NCI-H1436 (cell line): ENCODE measurements around the gene VPS33A.
"Not testable (repeated sequence)": the region's sequence is repeated elsewhere in the genome, so short reads cannot be mapped to it uniquely, and the experiment has no call there.

Source experiments
- DNase-seq: peaks from one replicate; lab custom pipeline; 2025; lab: John Stamatoyannopoulos, UW

Gene VPS33A

DNA sequence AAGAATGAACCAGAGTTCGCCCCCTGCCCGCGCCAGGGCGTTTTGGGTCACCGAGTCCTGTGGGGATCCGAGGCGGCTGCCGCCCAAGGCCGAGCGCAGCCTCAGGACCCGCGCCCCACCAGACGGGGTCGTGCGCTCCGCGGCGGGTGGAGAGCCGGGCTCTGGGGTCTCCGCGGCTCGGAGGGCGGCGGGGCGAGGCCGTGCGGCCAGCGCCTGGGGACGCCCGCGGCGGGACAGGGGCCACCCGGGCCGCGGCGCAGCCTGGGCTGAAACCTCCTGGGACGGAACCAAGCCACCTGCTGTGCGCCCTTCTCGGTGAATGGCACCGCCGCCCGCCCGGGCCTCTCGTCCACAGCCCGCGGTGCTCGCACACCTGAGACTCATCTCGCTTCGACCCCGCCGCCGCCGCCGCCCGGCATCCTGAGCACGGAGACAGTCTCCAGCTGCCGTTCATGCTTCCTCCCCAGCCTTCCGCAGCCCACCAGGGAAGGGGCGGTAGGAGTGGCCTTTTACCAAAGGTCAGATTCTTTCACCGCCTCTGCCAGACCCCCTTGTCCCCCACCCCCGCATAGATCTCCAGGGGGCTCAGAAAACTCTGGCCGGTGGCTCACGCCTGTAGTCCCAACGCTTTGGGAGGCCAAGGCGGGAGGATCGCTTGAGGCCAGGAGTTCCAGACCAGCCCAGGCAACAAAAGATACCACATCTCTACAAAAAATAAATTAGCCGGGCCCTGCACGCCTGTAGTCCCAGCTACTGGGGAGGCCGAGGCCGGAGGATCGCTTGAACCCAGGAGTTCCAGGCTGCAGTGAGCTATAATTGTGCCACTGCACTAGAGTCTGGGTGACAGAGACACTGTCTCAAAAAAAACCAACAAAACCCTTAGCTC lies 61.9 kb downstream of the VPS33A start:
- no peak for DNase-seq

DNA sequence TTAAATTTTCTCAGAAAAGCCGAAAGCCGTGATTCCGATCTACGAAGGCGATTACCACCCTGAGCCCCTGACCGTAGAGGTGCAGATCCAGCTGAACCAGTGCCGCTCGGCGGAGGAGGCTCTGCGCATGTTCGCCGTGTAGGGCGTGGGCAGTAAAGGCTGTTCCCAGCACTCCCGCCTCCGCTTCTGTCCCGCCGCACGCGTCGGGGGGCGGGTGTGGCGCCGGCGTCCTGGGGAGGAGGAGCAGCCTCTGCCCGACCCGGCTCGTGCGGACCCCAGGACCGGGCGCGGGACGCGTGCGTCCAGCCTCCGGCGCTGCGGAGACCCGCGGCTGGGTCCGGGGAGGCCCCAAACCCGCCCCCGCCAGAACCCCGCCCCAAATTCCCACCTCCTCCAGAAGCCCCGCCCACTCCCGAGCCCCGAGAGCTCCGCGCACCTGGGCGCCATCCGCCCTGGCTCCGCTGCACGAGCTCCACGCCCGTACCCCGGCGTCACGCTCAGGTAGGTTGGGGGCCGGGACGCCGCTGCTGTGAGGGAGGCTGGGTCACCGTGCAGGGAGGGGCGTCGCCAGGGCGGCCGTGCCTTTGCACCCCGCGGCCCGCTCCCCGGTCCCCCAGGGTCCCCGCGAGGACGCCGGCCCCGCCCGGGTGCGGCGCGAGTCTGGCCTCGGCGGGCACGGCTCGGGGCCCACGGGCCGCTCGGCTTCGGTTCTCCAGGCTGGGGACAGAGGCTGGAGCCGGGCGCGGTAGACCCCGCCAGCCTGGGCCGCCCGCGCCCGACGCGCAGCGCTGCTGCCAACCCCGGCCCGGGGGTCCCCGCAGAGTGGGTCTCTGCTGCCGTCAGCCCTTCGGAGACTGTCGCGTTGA lies 62.8 kb downstream of the VPS33A start, which contains the start of gene B3GNT4:
B3GNT4 (plus strand) TSS at position 409 of the 866 bp plus-strand sequence. CDS start 910 bp downstream, outside the sequence.
- DNase-seq: peak; percentile 70

DNA sequence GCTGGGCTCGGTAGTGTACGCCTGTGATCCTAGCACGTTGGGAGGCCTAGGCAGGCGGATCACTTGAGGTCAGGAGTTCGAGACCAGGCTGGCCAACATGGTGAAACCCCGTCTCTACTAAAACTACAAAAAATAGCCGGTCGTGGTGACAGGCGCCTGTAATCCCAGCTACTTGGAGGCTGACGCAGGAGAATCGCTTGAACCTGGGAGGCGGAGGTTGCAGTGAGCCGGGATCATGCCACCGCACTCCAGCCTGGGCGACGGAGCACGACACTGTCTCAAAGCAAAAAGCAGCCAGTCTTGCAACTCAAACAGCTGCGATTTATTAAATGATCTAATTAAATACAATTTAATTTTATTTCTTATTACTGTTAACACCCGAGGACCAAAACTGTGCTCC lies 63.5 kb downstream of the VPS33A start:
- not testable (repeated sequence) for DNase-seq

DNA sequence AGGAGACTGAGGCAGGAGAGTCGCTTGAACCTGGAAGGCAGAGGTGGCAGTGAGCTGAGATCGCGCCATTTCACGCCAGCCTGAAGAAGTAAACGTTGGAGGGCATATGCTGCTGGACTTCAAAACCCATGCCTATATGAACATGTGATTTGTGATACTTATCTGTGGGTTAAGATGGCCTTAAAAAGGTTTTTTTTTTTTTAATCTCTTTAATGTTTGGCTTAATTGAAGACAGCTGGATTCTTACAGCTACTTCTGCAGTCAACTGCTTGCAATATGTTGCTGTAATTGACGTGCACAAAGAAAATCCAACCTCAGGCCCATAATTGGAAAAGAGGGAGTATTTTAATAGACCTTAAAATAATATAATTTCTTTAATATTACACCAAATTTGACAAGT lies 64.3 kb downstream of the VPS33A start:
- DNase-seq: no peak

DNA sequence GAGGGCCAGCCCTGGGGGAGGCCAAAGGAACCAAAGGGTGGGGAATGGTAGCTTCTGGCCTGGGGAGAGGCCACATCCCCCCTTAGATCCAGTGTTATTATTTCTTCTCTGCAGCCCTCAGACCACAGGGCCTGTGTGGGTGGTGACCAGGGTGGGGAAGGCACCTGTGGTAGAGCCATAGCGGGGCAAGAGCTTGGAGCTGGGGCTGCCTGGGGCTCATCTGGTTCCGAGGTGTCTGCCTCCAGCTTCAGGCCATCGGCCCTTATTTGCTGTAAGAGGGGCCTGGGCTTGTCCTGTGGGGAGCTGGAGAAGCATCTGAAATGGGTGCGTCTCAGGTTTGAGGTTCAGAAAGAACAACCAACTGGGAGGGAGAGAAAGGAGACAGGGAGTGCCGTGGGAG lies 64.9 kb downstream of the VPS33A start:
- DNase-seq: no peak

DNA sequence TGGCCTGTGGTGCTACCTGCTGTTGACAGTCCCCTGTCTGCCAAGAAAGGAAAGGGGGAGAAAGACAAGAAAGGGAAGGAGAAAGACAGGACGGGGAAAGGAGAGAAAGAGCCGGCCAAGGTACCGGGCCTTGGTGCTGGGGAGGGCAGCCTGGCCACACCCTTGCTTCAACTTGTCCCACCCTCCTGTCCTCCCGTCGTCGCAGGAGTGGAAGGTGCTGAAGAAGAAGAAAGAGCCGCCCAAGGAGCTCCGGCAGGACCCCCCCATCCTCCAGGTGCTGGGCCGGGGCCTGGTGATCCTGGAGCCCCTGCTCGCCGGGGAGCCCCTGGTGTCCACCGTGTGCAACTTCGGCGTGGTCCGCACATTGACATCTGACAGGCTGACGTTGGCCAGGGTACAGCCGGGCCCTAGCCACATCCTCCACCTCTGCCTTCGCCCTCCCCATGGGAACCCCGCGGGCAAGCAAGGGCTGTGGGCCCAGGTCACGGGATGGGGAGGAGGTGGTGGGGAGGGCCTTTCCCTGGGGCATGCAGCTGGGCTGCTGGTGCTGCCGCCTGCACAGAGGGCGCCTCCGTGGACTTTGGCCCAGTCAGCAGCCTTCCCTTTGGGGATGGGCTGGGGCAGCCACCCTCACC lies 65.6 kb downstream of the VPS33A start:
- DNase-seq: no peak

DNA sequence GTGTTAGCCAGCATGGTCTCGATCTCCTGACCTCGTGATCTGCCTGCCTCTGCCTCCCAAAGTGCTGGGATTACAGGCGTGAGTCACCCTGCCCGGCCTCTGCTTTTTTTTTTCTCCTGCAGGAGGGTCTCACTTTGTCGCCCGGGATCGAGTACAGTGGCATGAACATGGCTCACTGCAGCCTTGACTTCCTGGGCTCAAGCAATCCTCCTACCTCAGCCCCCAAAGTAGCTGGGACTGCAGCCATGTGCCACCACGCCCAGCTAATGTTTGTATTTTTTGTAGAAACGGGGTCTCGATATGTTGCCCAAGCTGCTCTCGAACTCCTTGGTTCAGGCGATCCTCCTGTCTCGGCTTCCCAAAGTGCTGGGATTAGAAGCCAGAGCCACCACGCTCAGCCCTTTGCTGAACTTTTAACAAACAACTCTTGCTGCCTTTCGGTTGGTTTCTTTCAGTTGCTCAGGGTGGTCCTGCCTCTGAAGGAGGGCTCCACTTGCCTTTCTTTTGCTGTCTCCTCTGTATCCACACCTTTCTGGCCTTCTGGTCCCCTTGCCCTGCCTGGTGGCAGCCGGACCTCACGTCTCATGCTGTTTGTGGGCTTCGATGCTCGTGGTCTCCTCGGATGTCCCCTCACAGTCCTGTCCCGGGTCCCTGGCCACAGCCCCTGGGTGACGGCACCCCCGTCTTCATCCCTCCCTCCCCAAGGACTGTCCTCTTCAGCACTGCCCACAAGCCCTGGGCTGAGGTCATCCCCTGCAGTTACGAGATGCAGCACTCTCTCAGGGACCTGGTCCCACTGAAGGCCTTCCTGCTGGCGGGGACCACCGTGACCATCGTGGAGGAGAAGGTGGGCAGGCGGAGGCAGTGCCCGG lies 66.6 kb downstream of the VPS33A start:
- DNase-seq: no peak

DNA sequence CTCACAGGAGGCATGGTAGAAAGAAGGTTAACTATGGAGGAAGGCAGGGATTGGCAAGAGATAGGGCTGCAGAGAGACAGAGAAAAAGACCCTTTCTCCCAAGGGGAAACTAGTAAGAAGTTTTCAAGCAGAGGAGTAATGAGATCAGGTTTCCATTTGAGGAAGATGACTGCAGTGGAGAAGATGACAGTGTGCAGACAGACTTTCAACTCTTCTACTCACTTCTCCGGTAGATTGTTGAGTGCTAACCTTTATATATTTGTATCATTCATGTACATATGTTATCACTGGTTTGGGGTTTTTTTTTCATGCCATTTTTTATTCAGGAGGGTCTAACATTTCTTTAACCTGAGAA lies 68.7 kb downstream of the VPS33A start:
- DNase-seq: no peak

DNA sequence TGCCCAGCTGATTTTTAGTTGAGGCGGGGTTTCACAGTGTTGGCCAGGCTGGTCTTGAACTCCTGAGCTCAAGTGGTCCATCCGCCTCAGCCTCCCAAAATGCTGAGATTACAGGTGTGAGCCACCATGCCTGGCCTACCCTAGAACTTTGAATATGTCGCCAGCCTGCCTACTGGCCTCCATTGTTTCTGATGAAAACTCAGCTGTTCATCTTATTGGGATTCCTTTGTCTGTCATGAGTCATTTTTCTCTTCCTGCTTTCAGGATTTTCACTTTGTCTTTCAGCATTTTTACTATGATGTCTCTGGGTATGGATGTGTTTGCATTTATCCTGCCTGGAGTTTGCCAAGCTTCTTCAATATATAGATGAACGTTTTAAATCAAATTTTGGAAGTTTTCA lies 70.9 kb downstream of the VPS33A start:
- no peak for DNase-seq

DNA sequence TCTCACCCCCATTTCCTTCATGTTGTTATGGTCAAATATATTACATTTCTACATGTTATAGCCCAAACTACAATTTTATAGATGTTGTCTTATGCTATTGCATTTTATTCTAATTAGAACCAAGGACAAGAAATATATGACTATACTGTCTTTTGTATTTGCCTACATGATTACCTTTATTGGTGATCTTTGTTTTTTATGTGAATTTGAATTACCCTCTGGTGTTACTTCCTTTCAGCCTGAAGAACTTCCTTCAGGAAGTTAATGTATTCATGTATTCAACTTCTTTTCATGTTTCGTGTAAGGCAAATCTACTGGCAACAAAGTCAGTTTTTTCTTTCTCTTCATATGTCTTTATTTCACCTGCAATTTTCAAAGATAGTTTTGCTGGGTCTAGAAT lies 71.5 kb downstream of the VPS33A start:
- no peak for DNase-seq

DNA sequence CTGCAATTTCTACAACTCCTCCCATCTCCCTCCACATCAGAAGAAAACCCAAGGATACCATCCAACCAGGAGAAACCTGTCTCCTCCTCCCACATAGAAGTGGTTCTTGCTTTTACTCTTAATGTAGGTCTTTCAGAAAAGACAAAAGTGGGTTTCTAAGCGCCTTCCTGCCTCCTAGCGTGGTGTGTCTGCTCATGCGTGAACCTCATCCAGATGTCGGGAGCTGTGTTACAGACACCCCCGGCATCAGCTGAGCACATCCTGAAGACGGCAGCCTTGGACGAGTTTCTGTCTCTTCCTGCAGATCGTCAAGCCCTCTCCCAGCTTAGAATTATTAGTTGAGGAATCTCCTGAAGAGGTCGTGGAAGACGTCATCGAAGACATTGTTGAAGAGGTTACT lies 73.9 kb downstream of the VPS33A start:
- DNase-seq: no peak

DNA sequence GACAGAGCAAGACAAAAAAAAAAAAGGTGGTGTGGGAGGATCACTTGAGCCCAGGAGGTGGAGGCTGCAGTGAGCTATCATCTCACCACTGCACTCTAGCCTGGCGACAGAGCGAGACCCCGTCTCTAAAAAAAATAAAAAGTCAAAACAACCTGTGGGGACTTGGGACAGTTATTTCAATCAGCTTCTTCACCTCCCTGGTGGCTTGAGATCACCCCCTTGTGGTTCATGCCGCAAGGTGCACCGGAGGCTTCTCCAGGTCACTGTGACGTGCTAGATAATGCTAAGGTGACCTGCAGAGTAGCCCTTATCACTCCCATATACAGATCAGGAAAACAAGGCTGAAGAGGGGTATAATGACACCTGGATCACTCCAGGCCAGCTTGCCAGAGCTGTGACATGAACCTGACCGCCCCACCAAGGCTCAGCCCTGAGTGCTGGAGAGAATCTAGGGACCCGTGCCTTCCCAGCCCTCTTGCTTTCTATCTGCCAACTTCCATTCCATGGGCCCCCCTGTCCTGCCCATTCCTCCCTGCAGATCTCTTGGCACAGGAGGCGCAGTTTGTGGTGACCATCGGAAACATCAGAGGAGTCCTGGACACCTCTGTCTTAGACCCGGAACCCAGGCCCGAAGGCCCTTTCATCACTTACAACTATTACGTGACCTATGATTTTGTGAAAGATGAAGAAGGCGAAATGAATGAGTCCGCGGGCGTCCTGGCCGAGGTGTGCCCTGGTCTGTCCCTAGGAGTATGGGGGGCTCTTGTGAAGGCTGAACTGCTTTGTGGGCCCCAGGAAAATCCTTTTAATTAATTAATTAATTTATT lies 75.2 kb downstream of the VPS33A start:
- DNase-seq: peak; percentile 59

DNA sequence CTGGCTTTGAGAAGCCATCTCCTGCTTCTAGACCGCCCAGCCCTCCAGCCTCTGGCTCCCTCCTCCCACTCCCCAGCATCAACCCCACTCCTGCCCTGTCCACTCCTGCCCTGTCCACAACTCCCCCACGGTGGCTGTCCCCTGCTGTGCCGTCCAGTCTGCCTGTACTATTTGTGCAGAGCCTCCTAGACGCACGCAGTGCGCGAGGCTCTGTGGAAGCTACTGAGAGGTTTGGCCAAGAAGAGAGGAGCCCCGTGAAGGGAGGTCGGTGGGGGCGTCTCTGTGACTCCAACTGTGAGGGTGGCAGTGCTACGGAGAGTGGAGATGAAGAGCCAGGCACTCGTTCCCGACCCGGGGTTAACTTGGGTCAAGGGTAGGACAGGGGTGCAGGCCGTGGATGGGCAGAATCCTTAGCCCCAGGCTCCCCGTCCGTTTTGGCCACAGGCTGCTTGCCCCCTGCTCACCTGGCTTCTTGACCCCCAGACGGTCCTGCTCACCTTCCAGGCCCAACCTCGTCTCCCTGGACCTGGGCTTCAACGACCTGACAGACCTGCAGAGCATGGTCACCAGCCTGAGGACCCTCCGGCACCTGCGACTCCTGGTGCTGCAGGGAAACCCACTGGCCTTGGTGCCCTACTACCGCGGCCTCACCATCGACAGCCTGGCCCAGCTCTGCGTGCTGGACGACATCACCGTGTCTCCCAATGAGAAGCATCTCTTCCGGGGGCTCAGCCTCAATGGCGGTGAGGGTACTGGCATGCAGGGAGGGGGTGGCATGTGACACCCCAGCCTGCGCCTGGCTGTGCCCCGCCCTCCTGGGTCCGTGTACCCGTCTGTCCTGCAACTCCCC lies 76.4 kb downstream of the VPS33A start:
- no peak for DNase-seq

DNA sequence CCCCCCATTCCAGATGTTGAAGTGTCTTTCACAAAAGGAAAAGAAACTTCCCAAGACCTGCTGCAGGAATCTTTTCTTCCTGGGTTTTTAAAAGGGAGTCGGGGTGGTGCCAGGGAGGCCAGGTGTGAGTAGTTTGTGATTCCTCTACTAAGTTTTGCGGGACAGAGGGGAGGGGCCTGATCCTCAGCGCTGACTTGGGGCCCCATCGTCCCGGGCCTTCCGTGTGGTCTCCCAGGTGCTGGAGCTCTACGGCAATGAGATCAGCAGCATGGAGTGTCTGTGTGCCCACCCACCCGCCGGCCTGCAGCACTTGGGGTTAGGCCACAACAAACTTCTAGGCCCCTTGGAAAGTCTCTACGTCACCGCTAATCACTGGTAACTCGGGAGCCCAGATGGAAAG lies 78.8 kb downstream of the VPS33A start:
- DNase-seq: no peak

DNA sequence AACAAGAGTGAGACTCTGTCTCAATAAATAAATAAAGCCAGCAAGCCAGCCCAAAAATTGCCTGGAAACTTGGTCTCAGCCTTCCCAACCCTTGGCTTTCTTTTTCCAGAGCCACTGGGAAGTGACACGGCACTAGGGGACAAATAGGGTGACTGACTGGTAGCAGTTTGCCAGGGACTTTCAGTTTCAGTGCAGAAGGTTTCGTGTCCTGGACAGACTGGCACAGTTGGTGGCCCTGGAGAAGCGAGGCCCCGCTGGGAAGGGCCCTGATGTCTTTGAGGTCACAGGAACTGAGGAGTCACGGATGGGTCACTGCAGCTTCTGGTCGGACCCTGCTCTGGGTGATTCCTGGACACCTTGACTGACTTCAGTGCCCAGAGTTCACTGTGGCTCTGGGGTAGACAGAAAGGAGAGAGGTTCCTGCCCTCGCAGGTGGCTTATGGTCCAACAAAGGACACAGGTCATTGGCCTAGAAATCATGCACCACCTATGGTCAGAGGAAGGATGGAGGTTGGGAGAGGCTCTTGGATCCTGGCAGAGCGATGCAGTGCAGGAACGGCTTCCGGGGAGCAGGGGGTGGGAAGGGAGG lies 80.7 kb downstream of the VPS33A start:
- DNase-seq: no peak

DNA sequence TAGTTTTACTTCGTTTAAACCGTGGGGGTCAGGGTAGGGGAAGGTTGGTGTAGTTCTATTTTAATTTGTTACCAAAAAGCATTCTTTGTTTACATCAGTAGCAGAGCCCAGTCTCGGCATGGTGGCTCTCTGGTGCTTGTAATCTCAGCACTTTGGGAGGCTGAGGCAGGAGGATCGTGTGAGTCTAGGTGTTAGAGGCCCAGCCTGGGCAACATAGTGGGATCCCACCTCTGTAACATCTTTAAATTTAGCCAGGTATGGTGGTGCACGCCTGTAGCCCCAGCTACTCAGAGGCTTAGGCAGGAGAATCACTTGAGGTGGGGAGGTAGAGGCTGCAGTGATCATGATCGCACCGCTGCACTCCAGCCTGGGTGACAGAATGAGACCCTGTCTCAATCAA lies 81.2 kb downstream of the VPS33A start:
- no peak for DNase-seq

DNA sequence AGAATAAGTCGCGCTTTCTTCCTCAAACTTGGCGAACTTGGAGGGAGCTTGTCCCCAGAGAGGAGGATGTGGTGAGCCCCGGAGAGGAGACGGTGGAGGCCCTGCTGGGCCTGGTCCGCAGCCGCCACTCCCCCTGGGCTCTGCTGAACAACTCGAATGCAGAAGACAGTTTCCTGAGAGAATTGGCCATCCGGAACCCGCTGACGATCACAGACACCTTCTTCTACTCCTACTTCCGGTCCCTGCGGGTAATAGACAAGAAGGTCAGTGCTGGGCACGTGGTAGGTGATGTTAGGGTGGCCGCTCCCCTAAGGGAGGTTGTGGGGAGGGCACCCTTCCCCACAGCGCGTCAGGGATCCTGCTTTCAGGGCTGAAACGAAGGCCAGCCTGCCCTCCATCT lies 81.8 kb downstream of the VPS33A start:
- DNase-seq: no peak

DNA sequence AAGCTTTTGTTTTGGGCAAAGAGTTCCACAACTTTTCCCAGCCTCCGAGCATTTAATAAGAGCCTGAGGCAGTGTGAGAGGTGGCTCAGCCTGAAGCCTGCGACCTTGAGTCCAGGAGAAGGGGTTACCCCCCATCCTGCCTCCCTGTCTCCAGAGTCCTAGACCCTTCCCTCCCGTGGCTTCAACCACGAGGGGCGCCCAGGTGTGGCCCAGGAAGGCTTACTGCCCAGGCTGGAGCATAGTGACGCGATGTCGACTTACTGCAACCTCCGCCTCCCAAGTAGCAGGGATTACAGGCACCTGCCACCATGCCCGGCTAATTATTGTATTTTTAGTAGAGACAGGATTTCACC lies 82.7 kb downstream of the VPS33A start:
- DNase-seq: no peak

DNA sequence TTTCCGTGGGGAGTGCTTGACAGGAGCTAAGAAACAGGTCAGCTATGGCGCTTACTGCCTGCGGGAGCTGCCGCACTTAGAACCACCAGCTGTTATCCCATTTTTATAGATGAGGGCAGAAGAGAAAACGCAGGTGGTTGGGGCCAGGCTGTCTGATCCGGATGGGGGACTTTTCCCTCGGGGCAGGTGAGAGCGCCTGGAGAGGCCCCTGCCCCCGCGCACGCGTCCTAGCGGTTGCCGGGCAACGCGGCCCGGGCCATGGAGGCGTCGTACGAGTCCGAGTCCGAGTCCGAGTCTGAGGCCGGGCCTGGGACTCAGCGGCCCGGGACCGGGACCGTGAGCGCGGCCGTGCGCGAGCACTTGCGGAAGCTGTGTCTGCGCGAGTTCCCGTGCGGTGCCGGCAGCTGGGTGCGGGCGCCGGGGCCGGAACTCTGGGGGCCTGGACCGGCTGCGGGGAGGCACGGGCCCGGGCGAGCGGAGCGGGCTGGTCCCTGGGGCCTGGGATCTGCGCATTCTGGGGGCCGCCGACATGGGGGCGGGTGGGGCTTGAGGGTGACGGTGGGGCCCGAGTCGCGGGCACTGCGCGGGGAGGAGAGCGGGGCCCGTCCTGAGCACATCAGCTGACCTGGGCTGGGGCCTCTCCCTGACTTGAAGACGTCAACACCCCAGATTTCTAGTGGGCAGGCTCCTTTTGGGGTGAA lies 83.3 kb downstream of the VPS33A start, which contains the start of gene LRRC43:
LRRC43 (plus strand) TSS at position 237 of the 701 bp plus-strand sequence; CDS start at position 259, 22 bp downstream.
- DNase-seq: peak; percentile 80
